Tibial artery (tissue), 4 donors: ENCODE results near the gene PJA1.

Source experiments
- DNase-seq, 2 donors: peaks; one replicate each; pipeline ENCODE4 v3.0.0-alpha.2; 2019
- H3K27ac ChIP-seq, 2 donors: fragments of 200-600 bp; sonication (generic) in 1 of 2; 1 replicate in 1 of 2; 2 replicates in 1 of 2; pipeline ENCODE4 v1.5.1; 2018 to 2019; ENCODE audit warnings: mild to moderate bottlenecking in 1 of 2
- H3K27me3 ChIP-seq, 2 donors: fragments of 200-600 bp; sonication (generic) in 1 of 2; one replicate each; pipeline versions ENCODE4 v1.5.1 to v1.6.0; 2016 to 2019
- H3K36me3 ChIP-seq, 3 donors: fragments of 200-600 bp; sonication (generic) in 2 of 3; one replicate each; pipeline ENCODE4 v1.5.1; 2016 to 2019; ENCODE audit warnings: mild to moderate bottlenecking in 2 of 3
- H3K4me1 ChIP-seq, 4 donors: fragments of 200-600 bp; sonication (generic) in 2 of 4; 1 replicate in 3 of 4; 2 replicates in 1 of 4; pipeline ENCODE4 v1.5.1; 2016 to 2019
- H3K4me3 ChIP-seq, 2 donors: fragments of 200-600 bp; sonication (generic) in 1 of 2; 1 replicate in 1 of 2; 2 replicates in 1 of 2; pipeline ENCODE4 v1.5.1; 2018 to 2019; ENCODE audit warnings: mild to moderate bottlenecking in 2 of 2
- H3K9me3 ChIP-seq, 3 donors: fragments of 200-600 bp; sonication (generic) in 1 of 3; one replicate each; pipeline ENCODE4 v1.5.1; 2016 to 2019
- CTCF ChIP-seq, 2 experiments: fragments of 200-600 bp in 1 of 2; fragments of 450-650 bp in 1 of 2; IDR thresholded peaks; one replicate each; pipeline ENCODE4 v1.5.1; 2017 to 2019; ENCODE audit warnings: antibody characterized with exemption in 2 of 2, mild to moderate bottlenecking in 1 of 2, moderate library complexity in 1 of 2
- intact Hi-C: fragments of 100-400 bp; cut with DNase I; formaldehyde crosslinking; loops from one replicate; pipeline ENCODE4 v1.15.0; 2023; ENCODE audit warnings: low total_unique reads

The PJA1 gene

GRCh38 chrX:69121321-69122000 lies 43.8 kb downstream of the PJA1 start:
- no peak for TF ChIP-seq CTCF (IDR thresholded peaks at IDR 0.05)
- peaks cover 0 to 4% (median 3%) of the 10 kb centered on the region in 4 donors for H3K4me1 ChIP-seq

GRCh38 chrX:69120476-69120875 lies 44.8 kb downstream of the PJA1 start:
- no peak for DNase-seq
- no peaks in the 10 kb centered on the region for H3K27me3 ChIP-seq
- intact Hi-C loops, result no loop called here

More at GRCh38 chrX:69121321-69122000, 43.8 kb downstream of the PJA1 start:
- no peaks in the 10 kb centered on the region for H3K9me3 ChIP-seq
- H3K27me3 ChIP-seq, result no peaks in the 10 kb centered on the region
- H3K4me3 ChIP-seq, result no peak overlapping the region
- DNase-seq, result no peak
- no peak overlapping the region for H3K27ac ChIP-seq
- intact Hi-C loops, result no loop called here
- H3K36me3 ChIP-seq, result no peaks in the 10 kb centered on the region

GRCh38 chrX:69119122-69119521 lies 46.1 kb downstream of the PJA1 start:
- DNase-seq, result no peak
- Histone ChIP-seq H3K4me1 (no peaks in the 10 kb centered on the region), H3K4me3 (no peak overlapping the region), H3K36me3 (no peaks in the 10 kb centered on the region), H3K27ac (no peak overlapping the region), H3K27me3 (no peaks in the 10 kb centered on the region), H3K9me3 (no peaks in the 10 kb centered on the region)
- intact Hi-C loops, result no loop called here
- no peak for TF ChIP-seq CTCF (IDR thresholded peaks at IDR 0.05)

More at GRCh38 chrX:69120476-69120875, 44.8 kb downstream of the PJA1 start:
- Histone ChIP-seq H3K27ac (no peak overlapping the region), H3K4me3 (no peak overlapping the region), H3K9me3 (no peaks in the 10 kb centered on the region), H3K36me3 (no peaks in the 10 kb centered on the region), H3K4me1 (no peaks in the 10 kb centered on the region)
- no peak for TF ChIP-seq CTCF (IDR thresholded peaks at IDR 0.05)

GRCh38 chrX:69117876-69118526 lies 47.3 kb downstream of the PJA1 start:
- H3K36me3 ChIP-seq, result no peaks in the 10 kb centered on the region
- TF ChIP-seq CTCF (IDR thresholded peaks at IDR 0.05), result no peak
- H3K27me3 ChIP-seq, result no peaks in the 10 kb centered on the region
- DNase-seq, result no peak
- no peak overlapping the region for H3K4me3 ChIP-seq
- H3K4me1 ChIP-seq, result no peaks in the 10 kb centered on the region
- intact Hi-C loops, result no loop called here
- H3K27ac ChIP-seq, result no peak overlapping the region
- H3K9me3 ChIP-seq, result no peaks in the 10 kb centered on the region

- DNase-seq, result no peak
Measured at GRCh38 chrX:69116077-69116476, 49.2 kb downstream of the PJA1 start.

More at GRCh38 chrX:69116077-69116476, 49.2 kb downstream of the PJA1 start:
- no peak for TF ChIP-seq CTCF (IDR thresholded peaks at IDR 0.05)
- no peaks in the 10 kb centered on the region for H3K9me3 ChIP-seq
- no peaks in the 10 kb centered on the region for H3K27me3 ChIP-seq
- no peaks in the 10 kb centered on the region for H3K4me1 ChIP-seq
- no peak overlapping the region for H3K4me3 ChIP-seq
- intact Hi-C loops, result no loop called here
- H3K27ac ChIP-seq, result no peak overlapping the region
- no peaks in the 10 kb centered on the region for H3K36me3 ChIP-seq
